Panc1 (cell line): ENCODE results near the gene TMEM244. TPM values are rescaled to one million over a fixed set of nuclear protein-coding genes. Genes with fewer than 3 reads are reported as not detected.

Source experiments
- ATAC-seq: fragments of 200-7000 bp; cut with Tn5 transposase; 2 replicates; pipeline ENCODE4 v1.9.1; 2020; ENCODE audit warnings: mild to moderate bottlenecking, moderate library complexity
- BruUV-seq: library from RNA; stranded (reverse); fragments of 400-500 nt; replicated peaks from 2 replicates; lab custom pipeline; 2021; lab: Mats Ljungman, UMichigan
- CTCF ChIA-PET: fragments of 300-600 bp; sonication (Branson Sonifier 250); formaldehyde crosslinking; loops from one replicate; lab custom pipeline; 2022; ENCODE audit warnings: antibody characterized with exemption; lab: Charles Lee
- POLR2A ChIA-PET: fragments of 300-600 bp; sonication (Branson Sonifier 250); formaldehyde crosslinking; loops from one replicate; lab custom pipeline; 2022; ENCODE audit warnings: antibody characterized with exemption; lab: Charles Lee
- DNase-seq: peaks from one replicate; pipeline ENCODE4 v3.0.0-alpha.2; 2010; ENCODE audit warnings: low read depth, low spot score
- H3K27ac ChIP-seq: 2 replicates; pipeline ENCODE4 v1.5.1; 2011; ENCODE audit warnings: mild to moderate bottlenecking, low read length, inconsistent platforms
- H3K27me3 ChIP-seq: fragments of 200-500 bp; sonication (Bioruptor generic); 2 replicates; pipeline ENCODE4 v1.6.0; 2014; ENCODE audit warnings: low read length, inconsistent platforms; ENCODE audit not compliant: control insufficient read depth, insufficient read depth
- H3K36me3 ChIP-seq: fragments of 200-500 bp; sonication (Bioruptor generic); 2 replicates; pipeline ENCODE4 v1.5.1; 2014; ENCODE audit warnings: inconsistent platforms, mild to moderate bottlenecking, low read length, moderate library complexity; ENCODE audit not compliant: control insufficient read depth, insufficient read depth
- H3K4me1 ChIP-seq: 2 replicates; pipeline ENCODE4 v1.5.1; 2011; ENCODE audit warnings: inconsistent platforms, mild to moderate bottlenecking, low read length, moderate library complexity; ENCODE audit not compliant: control insufficient read depth, insufficient read depth
- H3K4me3 ChIP-seq, 2 experiments: 2 replicates each; pipeline ENCODE4 v1.5.1; 2011 to 2012; ENCODE audit warnings: low read depth in 2 of 2, low read length in 2 of 2, mild to moderate bottlenecking in 2 of 2, inconsistent platforms in 1 of 2, moderate library complexity in 1 of 2
- H3K9me3 ChIP-seq: fragments of 200-500 bp; sonication (Bioruptor generic); 2 replicates; pipeline ENCODE4 v1.5.1; 2014; ENCODE audit warnings: low read depth, mild to moderate bottlenecking, inconsistent platforms, low read length, moderate library complexity; ENCODE audit not compliant: control insufficient read depth, insufficient read depth
- CTCF ChIP-seq: fragments of 450-650 bp; IDR thresholded peaks from 2 replicates; pipeline ENCODE4 v1.5.1; 2017; ENCODE audit warnings: mild to moderate bottlenecking
- POLR2AphosphoS5 ChIP-seq: IDR thresholded peaks from 2 replicates; pipeline ENCODE4 v1.6.1; 2012; ENCODE audit warnings: mild to moderate bottlenecking, low read depth, low read length, moderate library complexity
- REST ChIP-seq, 2 experiments: IDR thresholded peaks; 2 replicates each; pipeline ENCODE4 v1.6.1; 2011 to 2012; ENCODE audit warnings: low read depth in 2 of 2, control low read depth in 1 of 2, low read length in 1 of 2, mild to moderate bottlenecking in 1 of 2, moderate library complexity in 1 of 2; ENCODE audit not compliant: insufficient read depth in 1 of 2
- SIN3A ChIP-seq: IDR thresholded peaks from 2 replicates; pipeline ENCODE4 v1.6.1; 2012; ENCODE audit warnings: low read depth, mild to moderate bottlenecking, low read length, moderate library complexity, borderline replicate concordance; ENCODE audit not compliant: insufficient read depth
- TCF7L2 ChIP-seq: IDR thresholded peaks from 2 replicates; pipeline ENCODE4 v1.6.1; 2011; ENCODE audit warnings: mild to moderate bottlenecking, low read depth, low read length, inconsistent platforms
- in situ Hi-C: cut with HindIII; loops from 2 replicates; pipeline ENCODE4 v1.10.0; 2016; ENCODE audit warnings: low sequenced_read_pairs, low pct_unique_long_range_greater_than_20kb
- intact Hi-C: fragments of 100-400 bp; cut with micrococcal nuclease; formaldehyde crosslinking; loops from one replicate; pipeline ENCODE4 v1.10.0; 2022; ENCODE audit not compliant: unreplicated experiment
- total RNA-seq: library from RNA; stranded (reverse); gene quantifications from one replicate; pipeline ENCODE4 v1.2.1, GENCODE V29; 2021; ENCODE audit not compliant: unreplicated experiment

The TMEM244 gene
- total RNA-seq, 1 experiment from 2014 or later = not detected

DNA sequence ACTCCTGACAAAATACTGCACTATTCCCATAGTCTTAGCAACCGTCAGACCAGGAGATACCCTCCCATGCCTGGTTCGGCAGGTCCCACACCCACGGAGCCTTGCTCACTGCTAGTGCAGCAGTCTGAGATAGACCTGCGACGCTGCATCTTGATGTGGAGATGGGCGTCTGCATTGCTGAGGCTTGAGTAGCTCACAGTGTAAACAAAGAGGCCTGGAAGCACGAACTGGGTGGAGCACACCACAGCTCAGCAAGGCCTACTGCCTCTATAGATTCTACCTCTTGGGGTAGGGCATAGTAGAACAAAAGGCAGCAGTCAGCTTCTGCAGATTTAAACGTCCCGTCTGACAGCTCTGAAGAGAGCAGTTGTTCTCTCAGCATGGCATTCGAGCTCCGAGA lies 25.4 kb downstream of the TMEM244 start:
- Histone ChIP-seq H3K36me3 (no peaks in the 10 kb centered on the region), H3K27me3 (no peaks in the 10 kb centered on the region), H3K27ac (no peak overlapping the region), H3K4me1 (no peaks in the 10 kb centered on the region), H3K9me3 (no peaks in the 10 kb centered on the region), H3K4me3 (no peak overlapping the region)
- ChIA-PET CTCF (interaction anchor here (0.7 kb wide), 1 partner anchor 38 kb away, joined by 3 read pairs; no protein-coding TSS in a partner anchor), POLR2A (no interaction called here)
- in situ Hi-C loops (no loop called here), intact Hi-C loops (no loop called here)
- no peak for ATAC-seq
- no peak for DNase-seq
- no TSS peak for BruUV-seq
- TF ChIP-seq TCF7L2 = no peak
- no peak for TF ChIP-seq REST (IDR thresholded peaks at IDR 0.05; ENCODE audit: insufficient read depth in 1 of 2, low read depth in 2 of 2, low read length in 1 of 2)
- no peak for TF ChIP-seq POLR2AphosphoS5
- TF ChIP-seq SIN3A = no peak
- no peak for TF ChIP-seq CTCF

DNA sequence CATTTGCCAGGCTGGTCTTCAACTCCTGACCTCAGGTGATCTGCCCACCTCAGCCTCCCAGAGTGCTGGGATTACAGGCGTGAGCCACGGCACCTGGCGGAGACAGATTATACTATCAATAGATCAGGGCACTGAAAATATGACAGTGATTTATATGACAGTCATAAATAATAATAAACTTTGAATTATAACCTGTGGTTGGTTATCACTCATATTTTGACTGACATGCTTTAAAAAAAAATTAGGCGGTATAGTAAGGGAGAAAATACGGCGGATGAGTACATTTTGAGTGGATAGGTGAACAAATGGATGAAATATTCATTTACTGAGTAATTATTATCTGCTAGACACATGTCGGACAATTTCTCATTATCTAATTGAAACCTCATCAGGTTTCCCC lies 28.8 kb downstream of the TMEM244 start:
- H3K4me3 ChIP-seq = no peak overlapping the region
- H3K9me3 ChIP-seq = no peaks in the 10 kb centered on the region
- in situ Hi-C loops = no loop called here
- ATAC-seq = no peak
- intact Hi-C loops = no loop called here
- no peaks in the 10 kb centered on the region for H3K4me1 ChIP-seq
- BruUV-seq = no TSS peak
- no peak for TF ChIP-seq POLR2AphosphoS5
- TF ChIP-seq CTCF = no peak
- no peak for TF ChIP-seq TCF7L2
- TF ChIP-seq SIN3A = no peak
- TF ChIP-seq REST (IDR thresholded peaks at IDR 0.05; ENCODE audit: insufficient read depth in 1 of 2, low read depth in 2 of 2, low read length in 1 of 2) = no peak
- no peaks in the 10 kb centered on the region for H3K36me3 ChIP-seq
- H3K27me3 ChIP-seq = no peaks in the 10 kb centered on the region
- ChIA-PET CTCF (no interaction called here), POLR2A (interaction anchor here (0.8 kb wide), 1 partner anchor 45 kb away, joined by 5 read pairs; no protein-coding TSS in a partner anchor)
- DNase-seq = no peak
- no peak overlapping the region for H3K27ac ChIP-seq
